ENCODE measurements around the gene ZAR1.
A peak's percentile ranks its signal among the peaks of the same experiment; 100 is the strongest.

ZAR1 gene

DNA sequence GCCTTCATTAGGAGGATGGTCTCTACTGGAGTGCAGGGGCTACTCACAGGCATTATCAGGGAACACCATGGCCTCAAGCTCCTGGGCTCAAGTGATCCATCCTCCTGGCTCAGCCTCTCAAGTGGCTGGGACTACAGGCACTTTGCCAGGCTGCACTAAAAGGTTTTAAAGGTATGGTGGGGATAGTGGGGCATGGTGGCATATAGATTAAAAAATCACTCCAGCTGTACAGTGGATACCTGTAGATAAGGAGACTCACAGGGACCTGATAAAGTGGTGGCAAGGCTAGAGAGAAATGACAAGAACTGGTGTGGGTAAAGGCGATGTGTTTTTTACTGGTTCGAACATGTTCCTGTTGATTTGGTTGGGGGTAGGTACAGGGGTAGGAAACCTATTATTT is 5.9 kb downstream of the ZAR1 start:
- no peak overlapping the region for H3K4me2 ChIP-seq (ENCODE audit: low read depth, low read length)
- H3K4me1 ChIP-seq (ENCODE audit: low read length) = peaks cover 18% of the 10 kb centered on the region
- H2AFZ ChIP-seq (ENCODE audit: low read length) = no peak overlapping the region
- H3K27ac ChIP-seq (ENCODE audit: low read length) = no peak overlapping the region
- no peak overlapping the region for H3K9ac ChIP-seq (ENCODE audit: low read length)
- TF ChIP-seq, protein P1, sequence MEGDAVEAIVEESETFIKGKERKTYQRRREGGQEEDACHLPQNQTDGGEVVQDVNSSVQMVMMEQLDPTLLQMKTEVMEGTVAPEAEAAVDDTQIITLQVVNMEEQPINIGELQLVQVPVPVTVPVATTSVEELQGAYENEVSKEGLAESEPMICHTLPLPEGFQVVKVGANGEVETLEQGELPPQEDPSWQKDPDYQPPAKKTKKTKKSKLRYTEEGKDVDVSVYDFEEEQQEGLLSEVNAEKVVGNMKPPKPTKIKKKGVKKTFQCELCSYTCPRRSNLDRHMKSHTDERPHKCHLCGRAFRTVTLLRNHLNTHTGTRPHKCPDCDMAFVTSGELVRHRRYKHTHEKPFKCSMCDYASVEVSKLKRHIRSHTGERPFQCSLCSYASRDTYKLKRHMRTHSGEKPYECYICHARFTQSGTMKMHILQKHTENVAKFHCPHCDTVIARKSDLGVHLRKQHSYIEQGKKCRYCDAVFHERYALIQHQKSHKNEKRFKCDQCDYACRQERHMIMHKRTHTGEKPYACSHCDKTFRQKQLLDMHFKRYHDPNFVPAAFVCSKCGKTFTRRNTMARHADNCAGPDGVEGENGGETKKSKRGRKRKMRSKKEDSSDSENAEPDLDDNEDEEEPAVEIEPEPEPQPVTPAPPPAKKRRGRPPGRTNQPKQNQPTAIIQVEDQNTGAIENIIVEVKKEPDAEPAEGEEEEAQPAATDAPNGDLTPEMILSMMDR (IDR thresholded peaks at IDR 0.05; ENCODE audit: low read length) = no peak
- no peak for TF ChIP-seq EZH2phosphoT487 (IDR thresholded peaks at IDR 0.05; ENCODE audit: low read length)
- no peak for TF ChIP-seq EZH2 (optimal IDR thresholded peaks at IDR 0.05; ENCODE audit: low read depth, low read length)
- no peak overlapping the region for H3K4me3 ChIP-seq (ENCODE audit: low read length)
- H3K9me3 ChIP-seq (replicated peaks; ENCODE audit: insufficient read depth, low read length) = no peaks in the 10 kb centered on the region
- no peaks in the 10 kb centered on the region for H3K79me2 ChIP-seq (ENCODE audit: low read length)
- no peaks in the 10 kb centered on the region for H3K9me2 ChIP-seq (replicated peaks; ENCODE audit: insufficient read depth, low read length)
- H3K36me3 ChIP-seq (replicated peaks; ENCODE audit: insufficient read depth, low read length) = no peaks in the 10 kb centered on the region
- H3F3A ChIP-seq (ENCODE audit: insufficient read depth, low read length) = peaks cover 14% of the 10 kb centered on the region
- H3K27me3 ChIP-seq (replicated peaks; ENCODE audit: insufficient read depth, low read length) = no peaks in the 10 kb centered on the region
- no peaks in the 10 kb centered on the region; the same call in 1 of the 2 replicates for H4K20me1 ChIP-seq (ENCODE audit: insufficient read depth, low read length)
- DNase-seq = no peak

DNA sequence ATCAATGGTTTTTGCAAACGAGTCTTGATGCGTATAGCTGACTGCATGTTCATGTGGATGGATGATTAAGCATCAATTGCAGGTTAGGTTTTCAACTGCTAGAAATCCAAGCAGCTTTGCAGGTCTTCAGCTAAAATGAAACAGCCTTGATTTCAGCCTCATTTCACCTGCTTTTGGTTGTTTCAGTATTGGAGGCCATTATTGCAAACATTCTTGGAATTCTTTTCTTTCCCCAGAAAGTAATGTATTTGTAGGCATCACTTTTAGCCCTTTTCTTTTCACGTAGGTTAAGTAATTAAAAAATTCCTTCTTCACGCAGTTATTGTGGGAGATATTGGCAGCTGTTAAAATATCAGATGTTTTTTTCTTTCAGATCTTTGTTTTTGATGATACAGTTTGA is 8.8 kb downstream of the ZAR1 start:
- no peaks in the 10 kb centered on the region for H3K27me3 ChIP-seq (replicated peaks; ENCODE audit: insufficient read depth, low read length)
- H3K9me2 ChIP-seq (replicated peaks; ENCODE audit: insufficient read depth, low read length) = no peaks in the 10 kb centered on the region
- H3K4me2 ChIP-seq (ENCODE audit: low read depth, low read length) = peak overlapping the region; percentile 46; the same call in 1 of the 2 replicates
- H3K9me3 ChIP-seq (replicated peaks; ENCODE audit: insufficient read depth, low read length) = no peaks in the 10 kb centered on the region
- DNase-seq = no peak
- H3K27ac ChIP-seq (ENCODE audit: low read length) = no peak overlapping the region
- H2AFZ ChIP-seq (ENCODE audit: low read length) = no peak overlapping the region
- H4K20me1 ChIP-seq (ENCODE audit: insufficient read depth, low read length) = no peaks in the 10 kb centered on the region; the same call in 1 of the 2 replicates
- TF ChIP-seq EZH2 (optimal IDR thresholded peaks at IDR 0.05; ENCODE audit: low read depth, low read length) (no peak), EZH2phosphoT487 (IDR thresholded peaks at IDR 0.05; ENCODE audit: low read length) (no peak)
- TF ChIP-seq, protein P1 (IDR thresholded peaks at IDR 0.05; ENCODE audit: low read length) = no peak
- H3K4me3 ChIP-seq (ENCODE audit: low read length) = no peak overlapping the region
- H3K4me1 ChIP-seq (ENCODE audit: low read length) = peaks cover 22% of the 10 kb centered on the region
- H3K36me3 ChIP-seq (replicated peaks; ENCODE audit: insufficient read depth, low read length) = no peaks in the 10 kb centered on the region
- H3K79me2 ChIP-seq (ENCODE audit: low read length) = no peaks in the 10 kb centered on the region
- H3F3A ChIP-seq (ENCODE audit: insufficient read depth, low read length) = peaks cover 14% of the 10 kb centered on the region
- no peak overlapping the region for H3K9ac ChIP-seq (ENCODE audit: low read length)

DNA sequence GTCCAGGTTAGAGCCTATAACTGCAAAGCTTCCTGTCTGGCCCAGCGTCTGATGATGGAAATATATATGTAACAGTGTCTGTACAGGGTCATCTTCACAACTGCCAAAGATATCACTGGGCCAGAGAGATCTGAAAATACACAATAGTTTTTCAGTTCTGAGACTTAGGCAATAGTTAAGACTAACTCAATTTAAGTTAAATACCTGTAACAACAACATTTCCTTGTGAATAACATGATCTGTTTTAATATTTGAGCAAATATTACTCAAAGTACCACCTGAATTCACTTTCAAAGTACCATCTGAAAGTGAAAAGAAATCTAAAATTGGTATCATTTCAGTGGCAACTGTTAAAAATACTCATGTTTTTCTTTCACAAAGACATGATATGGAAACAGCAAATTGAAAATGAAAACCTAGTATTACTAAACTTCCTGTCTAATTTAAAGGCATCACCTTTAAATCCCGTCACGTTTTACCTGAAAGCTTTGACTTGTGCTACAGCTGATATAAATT is 9.6 kb downstream of the ZAR1 start:
- Histone ChIP-seq H3K27ac (ENCODE audit: low read length) (no peak overlapping the region; the same call in 1 of the 2 replicates), H3K4me3 (ENCODE audit: low read length) (no peak overlapping the region)

More for the DNA sequence above, 9.6 kb downstream of the ZAR1 start:
- H3K4me2 ChIP-seq (ENCODE audit: low read depth, low read length) = peak overlapping the region; percentile 46; the same call in 1 of the 2 replicates
- H4K20me1 ChIP-seq (ENCODE audit: insufficient read depth, low read length) = no peaks in the 10 kb centered on the region; the same call in 1 of the 2 replicates
- no peaks in the 10 kb centered on the region for H3K79me2 ChIP-seq (ENCODE audit: low read length)
- H3K9ac ChIP-seq (ENCODE audit: low read length) = no peak overlapping the region
- H3F3A ChIP-seq (ENCODE audit: insufficient read depth, low read length) = peaks cover 19% of the 10 kb centered on the region
- no peaks in the 10 kb centered on the region for H3K9me2 ChIP-seq (replicated peaks; ENCODE audit: insufficient read depth, low read length)
- peak; percentile 70 for DNase-seq
- no peaks in the 10 kb centered on the region for H3K36me3 ChIP-seq (replicated peaks; ENCODE audit: insufficient read depth, low read length)
- TF ChIP-seq, protein P1 (IDR thresholded peaks at IDR 0.05; ENCODE audit: low read length) = no peak
- TF ChIP-seq EZH2 (optimal IDR thresholded peaks at IDR 0.05; ENCODE audit: low read depth, low read length) (no peak), EZH2phosphoT487 (IDR thresholded peaks at IDR 0.05; ENCODE audit: low read length) (peak; percentile 86; the same call in 1 of the 2 replicates)
- H3K9me3 ChIP-seq (replicated peaks; ENCODE audit: insufficient read depth, low read length) = no peaks in the 10 kb centered on the region
- no peaks in the 10 kb centered on the region for H3K27me3 ChIP-seq (replicated peaks; ENCODE audit: insufficient read depth, low read length)
- H2AFZ ChIP-seq (ENCODE audit: low read length) = no peak overlapping the region
- H3K4me1 ChIP-seq (ENCODE audit: low read length) = peaks cover 29% of the 10 kb centered on the region

Data from MM.1S (cell line).